ENCODE measurements around the gene TREML1.
"Not testable (repeated sequence)": the region's sequence is repeated elsewhere in the genome, so short reads cannot be mapped to it uniquely, and the experiment has no call there.

The TREML1 gene

GRCh38 chr6:41135062-41135832 is 18.9 kb downstream of the TREML1 start:
- no peak for DNase-seq

GRCh38 chr6:41132254-41132653 is 21.9 kb downstream of the TREML1 start:
- DNase-seq = no peak

DNA sequence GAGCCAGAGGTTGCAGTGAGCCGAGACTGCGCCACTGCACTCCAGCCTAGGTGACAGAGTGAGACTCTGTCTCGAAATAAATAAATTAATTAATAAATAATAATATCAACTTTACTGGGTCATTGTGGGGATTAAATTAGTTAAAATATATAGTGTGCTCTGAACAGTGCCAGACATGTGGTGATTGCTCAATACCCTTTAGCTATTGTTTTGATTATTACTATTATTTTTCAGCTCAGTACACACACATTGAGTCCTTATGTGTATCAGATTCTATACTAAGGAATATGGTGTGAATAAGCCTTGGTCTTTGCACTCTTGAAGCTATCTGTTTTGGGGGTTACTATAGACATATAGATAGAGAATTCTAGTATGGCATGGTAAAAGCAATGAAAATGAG is 28.9 kb downstream of the TREML1 start:
- DNase-seq = no peak

DNA sequence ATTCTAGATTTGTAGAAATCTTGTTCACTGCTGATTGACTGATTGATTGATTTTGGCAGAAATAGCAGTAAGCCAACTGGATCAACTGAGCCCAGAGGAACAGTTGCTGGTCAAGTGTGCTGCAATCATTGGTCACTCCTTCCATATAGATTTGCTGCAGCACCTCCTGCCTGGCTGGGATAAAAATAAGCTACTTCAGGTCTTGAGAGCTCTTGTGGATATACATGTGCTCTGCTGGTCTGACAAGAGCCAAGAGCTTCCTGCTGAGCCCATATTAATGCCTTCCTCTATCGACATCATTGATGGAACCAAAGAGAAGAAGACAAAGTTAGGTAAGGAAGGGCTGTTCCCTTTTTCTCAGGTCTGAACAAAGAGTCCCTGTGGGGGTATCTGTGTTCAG is 31.2 kb downstream of the TREML1 start:
- no peak for DNase-seq

- no peak for DNase-seq
Measured at GRCh38 chr6:41122373-41122772, 31.8 kb downstream of the TREML1 start.

- DNase-seq = no peak
Measured at GRCh38 chr6:41120058-41120457, 34.1 kb downstream of the TREML1 start.

GRCh38 chr6:41119508-41119907 is 34.6 kb downstream of the TREML1 start:
- DNase-seq = no peak

- not testable (repeated sequence) for DNase-seq
Measured at GRCh38 chr6:41115027-41115426, 39.1 kb downstream of the TREML1 start.

DNA sequence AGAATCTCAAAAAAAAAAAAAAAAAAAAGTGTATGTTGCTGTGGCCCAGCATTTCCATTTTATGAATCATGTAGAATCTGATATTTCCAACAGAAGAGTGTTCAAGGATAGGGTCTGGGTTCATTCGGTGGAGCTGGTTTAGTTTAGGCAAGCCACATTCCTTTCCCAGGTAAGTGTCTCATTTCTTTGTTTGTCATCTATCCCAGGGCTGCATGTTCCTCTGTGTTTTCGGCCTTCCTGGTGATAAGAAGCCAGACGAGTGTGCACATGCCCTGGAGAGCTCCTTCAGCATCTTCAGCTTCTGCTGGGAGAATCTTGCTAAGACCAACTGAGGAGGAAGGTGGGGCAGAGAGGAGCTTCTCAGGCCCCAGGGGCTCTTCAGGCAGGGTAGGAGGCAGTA is 43.1 kb downstream of the TREML1 start:
- DNase-seq = no peak

- DNase-seq = no peak
Measured at GRCh38 chr6:41103847-41104246, 50.3 kb downstream of the TREML1 start.

- DNase-seq = no peak
Measured at GRCh38 chr6:41100871-41101287, 53.3 kb downstream of the TREML1 start.

Data from stimulated activated CD4-positive, alpha-beta T cell treated with anti-CD3 and anti-CD28 coated beads, Interleukin-4, amount 100 ng/mL, for 1 hour (primary cell).